GM04503 (cell line): ENCODE results near the gene PRICKLE1.

Source experiments
- DNase-seq: peaks from one replicate; pipeline ENCODE4 v3.0.0-alpha.2; 2012; ENCODE audit warnings: low read depth

Gene PRICKLE1

GRCh38 chr12:42490261-42490842 is 99.2 kb downstream of the PRICKLE1 start:
- DNase-seq = no peak

GRCh38 chr12:42486407-42486806 is 103.1 kb downstream of the PRICKLE1 start:
- no peak for DNase-seq

- DNase-seq = no peak
Observed at GRCh38 chr12:42485823-42486222, 103.7 kb downstream of the PRICKLE1 start.

GRCh38 chr12:42484996-42485395 is 104.5 kb downstream of the PRICKLE1 start:
- DNase-seq = no peak

- no peak for DNase-seq
Observed at GRCh38 chr12:42483521-42483790, 106.1 kb downstream of the PRICKLE1 start.

- no peak for DNase-seq
Observed at GRCh38 chr12:42482748-42483520, 106.6 kb downstream of the PRICKLE1 start.

- no peak for DNase-seq
Observed at GRCh38 chr12:42482041-42482747, 107.4 kb downstream of the PRICKLE1 start.

- DNase-seq = no peak
Observed at GRCh38 chr12:42481368-42481767, 108.2 kb downstream of the PRICKLE1 start.

GRCh38 chr12:42477941-42478340 is 111.6 kb downstream of the PRICKLE1 start:
- no peak for DNase-seq

GRCh38 chr12:42475106-42475505 is 114.4 kb downstream of the PRICKLE1 start:
- DNase-seq = no peak

GRCh38 chr12:42474391-42474790 is 115.2 kb downstream of the PRICKLE1 start:
- DNase-seq = no peak

GRCh38 chr12:42473561-42473960 is 116.0 kb downstream of the PRICKLE1 start:
- DNase-seq = no peak

- DNase-seq = peak; percentile 67
Observed at GRCh38 chr12:42473130-42473529, 116.4 kb downstream of the PRICKLE1 start.

GRCh38 chr12:42472376-42472775 is 117.2 kb downstream of the PRICKLE1 start:
- no peak for DNase-seq

- no peak for DNase-seq
Observed at GRCh38 chr12:42469355-42470175, 120.0 kb downstream of the PRICKLE1 start.

- DNase-seq = no peak
Observed at GRCh38 chr12:42468921-42469320, 120.6 kb downstream of the PRICKLE1 start.

- no peak for DNase-seq
Observed at GRCh38 chr12:42468341-42468821, 121.2 kb downstream of the PRICKLE1 start.

- DNase-seq = no peak
Observed at GRCh38 chr12:42463671-42464070, 125.9 kb downstream of the PRICKLE1 start.

- DNase-seq = no peak
Observed at GRCh38 chr12:42462486-42462885, 127.1 kb downstream of the PRICKLE1 start.

GRCh38 chr12:42459336-42459847 is 130.2 kb downstream of the PRICKLE1 start:
- DNase-seq = no peak

- no peak for DNase-seq
Observed at GRCh38 chr12:42458575-42458974, 131.0 kb downstream of the PRICKLE1 start.

GRCh38 chr12:42450248-42450647 is 139.3 kb downstream of the PRICKLE1 start:
- no peak for DNase-seq
